Upper lobe of right lung (tissue), 1 donor: ENCODE data around the gene PLA2G4A. TPM values are rescaled to one million over a fixed set of nuclear protein-coding genes. Genes with fewer than 3 reads are reported as not detected.

ENCODE experiments used
- ATAC-seq: fragments of 200-7000 bp; cut with Tn5 transposase; one replicate; pipeline ENCODE4 v1.9.1; 2020; ENCODE audit warnings: mild to moderate bottlenecking, moderate library complexity
- DNase-seq: peaks from one replicate; pipeline ENCODE4 v3.0.0-alpha.2; 2020
- H3K27ac ChIP-seq: fragments of 200-600 bp; one replicate; pipeline ENCODE4 v1.8.0; 2022
- H3K27me3 ChIP-seq: fragments of 200-600 bp; one replicate; pipeline ENCODE4 v1.8.0; 2022; ENCODE audit warnings: mild to moderate bottlenecking
- H3K36me3 ChIP-seq: fragments of 200-600 bp; one replicate; pipeline ENCODE4 v1.8.0; 2022
- H3K4me1 ChIP-seq: fragments of 200-600 bp; one replicate; pipeline ENCODE4 v1.8.0; 2022
- H3K4me3 ChIP-seq: fragments of 200-600 bp; one replicate; pipeline ENCODE4 v1.8.0; 2022; ENCODE audit warnings: mild to moderate bottlenecking
- H3K9me3 ChIP-seq: fragments of 200-600 bp; one replicate; pipeline ENCODE4 v1.8.0; 2022
- CTCF ChIP-seq: fragments of 200-600 bp; IDR thresholded peaks from one replicate; pipeline ENCODE4 v1.8.0; 2022; ENCODE audit warnings: antibody characterized with exemption
- intact Hi-C: fragments of 100-400 bp; cut with DNase I; formaldehyde crosslinking; loops from one replicate; pipeline ENCODE4 v1.11.0; 2022
- total RNA-seq: library from RNA; stranded (reverse); fragmentation: NEBNext Ultra II Directional; extraction: Animal tissue kit (Norgen Biotek cat#: 25700); gene quantifications from one replicate; pipeline ENCODE4 v1.2.1, GENCODE V29; 2021
- donor health status: DM: no; HTN: yes; CAD: no; lungs with severe emphysema.

The PLA2G4A gene
- total RNA-seq, 1 donor from 2014 or later = 10.7 TPM

- no peaks in the 10 kb centered on the region for H3K27me3 ChIP-seq
- ATAC-seq (no peak), DNase-seq (no peak)
- H3K4me3 ChIP-seq = no peak overlapping the region
- no peak for TF ChIP-seq CTCF
- no peak overlapping the region for H3K27ac ChIP-seq
- intact Hi-C loops = no loop called here
- H3K36me3 ChIP-seq = no peaks in the 10 kb centered on the region
- no peaks in the 10 kb centered on the region for H3K4me1 ChIP-seq
- H3K9me3 ChIP-seq = no peaks in the 10 kb centered on the region
Measured at GRCh38 chr1:186831168-186831567, 2.4 kb downstream of the PLA2G4A start.

- Histone ChIP-seq H3K4me3 (no peak overlapping the region), H3K36me3 (no peaks in the 10 kb centered on the region), H3K27me3 (no peaks in the 10 kb centered on the region), H3K4me1 (peaks cover 6% of the 10 kb centered on the region), H3K9me3 (no peaks in the 10 kb centered on the region), H3K27ac (no peak overlapping the region)
- ATAC-seq (no peak), DNase-seq (no peak)
- TF ChIP-seq CTCF = no peak
- intact Hi-C loops = no loop called here
Measured at GRCh38 chr1:186834399-186834958, 5.7 kb downstream of the PLA2G4A start.

GRCh38 chr1:186835448-186835847, 6.7 kb downstream of the PLA2G4A start:
- ATAC-seq (no peak), DNase-seq (no peak)
- Histone ChIP-seq H3K4me1 (peaks cover 8% of the 10 kb centered on the region), H3K27me3 (no peaks in the 10 kb centered on the region), H3K27ac (no peak overlapping the region), H3K36me3 (no peaks in the 10 kb centered on the region), H3K9me3 (no peaks in the 10 kb centered on the region), H3K4me3 (no peak overlapping the region)
- intact Hi-C loops = no loop called here
- no peak for TF ChIP-seq CTCF

- DNase-seq (no peak), ATAC-seq (no peak)
- intact Hi-C loops = no loop called here
- H3K27me3 ChIP-seq = no peaks in the 10 kb centered on the region
- H3K9me3 ChIP-seq = no peaks in the 10 kb centered on the region
- no peaks in the 10 kb centered on the region for H3K36me3 ChIP-seq
- no peak for TF ChIP-seq CTCF
- H3K27ac ChIP-seq = no peak overlapping the region
- H3K4me3 ChIP-seq = no peak overlapping the region
- H3K4me1 ChIP-seq = peaks cover 8% of the 10 kb centered on the region
Measured at GRCh38 chr1:186837806-186838205, 9.1 kb downstream of the PLA2G4A start.

GRCh38 chr1:186838380-186839040, 9.8 kb downstream of the PLA2G4A start:
- H3K9me3 ChIP-seq = no peaks in the 10 kb centered on the region
- no peak for TF ChIP-seq CTCF
- H3K36me3 ChIP-seq = no peaks in the 10 kb centered on the region
- H3K27me3 ChIP-seq = no peaks in the 10 kb centered on the region
- H3K27ac ChIP-seq = no peak overlapping the region
- DNase-seq (no peak), ATAC-seq (no peak)
- no peak overlapping the region for H3K4me3 ChIP-seq
- intact Hi-C loops = no loop called here
- H3K4me1 ChIP-seq = peaks cover 8% of the 10 kb centered on the region

GRCh38 chr1:186839041-186839400, 10.3 kb downstream of the PLA2G4A start:
- Histone ChIP-seq H3K27me3 (no peaks in the 10 kb centered on the region), H3K4me1 (peaks cover 8% of the 10 kb centered on the region), H3K9me3 (no peaks in the 10 kb centered on the region), H3K36me3 (no peaks in the 10 kb centered on the region), H3K27ac (no peak overlapping the region), H3K4me3 (no peak overlapping the region)
- DNase-seq = no peak
- no peak for TF ChIP-seq CTCF
- no peak for ATAC-seq
- intact Hi-C loops = no loop called here
